ENCODE measurements around the gene PRSS57. TPM values are rescaled to one million over a fixed set of nuclear protein-coding genes. Genes with fewer than 3 reads are reported as not detected.

PRSS57 gene
- total and polyA plus RNA-seq, 9 donors, result 0.07 to 0.33 TPM; not detected in 7

DNA sequence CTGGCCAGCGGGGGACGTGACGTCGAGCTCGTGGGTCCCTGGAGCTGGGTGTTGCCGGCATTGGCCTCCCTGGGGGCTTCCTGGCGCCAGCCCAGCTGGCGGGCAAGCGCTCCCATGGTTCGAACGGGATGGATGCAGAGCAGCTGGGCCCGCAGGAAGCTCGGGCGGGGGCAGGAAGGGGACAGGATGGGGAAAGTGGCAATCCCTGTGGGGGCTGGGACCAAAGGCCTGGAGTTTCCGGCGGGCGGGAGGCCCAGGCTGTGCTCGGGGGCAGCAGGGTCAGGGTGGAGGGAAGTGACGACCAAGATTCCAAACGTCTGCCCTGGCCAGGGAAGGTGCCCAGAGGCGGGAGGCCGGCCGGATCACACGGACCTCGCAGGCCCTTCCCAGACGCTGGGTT lies 32.8 kb upstream of the PRSS57 start:
- Histone ChIP-seq H3K9me3 (no peaks in the 10 kb centered on the region), H3K27me3 (no peaks in the 10 kb centered on the region), H3K4me3 (no peak overlapping the region), H3K27ac (peak overlapping the region in 1 of 2 donors; percentile 6), H3K36me3 (no peaks in the 10 kb centered on the region), H3K4me1 (ENCODE audit: insufficient read depth) (no peaks in the 10 kb centered on the region)
- intact Hi-C loops (cut with DNase I), result no loop called here
- peak in 3 of 5 donors; percentile 14 to 59 (median 56) for DNase-seq
- WGBS, 3 donors, result 71 to 79% (median 72%) methylated on average over 24 to 26 of the region's 26 CpGs
- no peak for TF ChIP-seq POLR2A (IDR thresholded peaks at IDR 0.05)
- TF ChIP-seq CTCF (IDR thresholded peaks at IDR 0.05), result no peak
- TF ChIP-seq EP300 (IDR thresholded peaks at IDR 0.05), result no peak

- TF ChIP-seq POLR2A (IDR thresholded peaks at IDR 0.05), result no peak
- no peak for TF ChIP-seq EP300 (IDR thresholded peaks at IDR 0.05)
- TF ChIP-seq CTCF (IDR thresholded peaks at IDR 0.05), result no peak
- Histone ChIP-seq H3K27me3 (no peaks in the 10 kb centered on the region), H3K9me3 (no peaks in the 10 kb centered on the region), H3K4me1 (ENCODE audit: insufficient read depth) (peaks cover 2% of the 10 kb centered on the region), H3K4me3 (no peak overlapping the region), H3K27ac (peak overlapping the region in 1 of 2 donors; percentile 6), H3K36me3 (no peaks in the 10 kb centered on the region)
- WGBS, 3 donors, result 74 to 80% (median 77%) methylated on average over 43 of the region's 43 CpGs
- intact Hi-C loops (cut with DNase I), result no loop called here
- DNase-seq, result peak in 1 of 5 donors; percentile 40
These were observed 32.0 kb upstream of the PRSS57 start for GRCh38 chr19:726993-727956.

DNA sequence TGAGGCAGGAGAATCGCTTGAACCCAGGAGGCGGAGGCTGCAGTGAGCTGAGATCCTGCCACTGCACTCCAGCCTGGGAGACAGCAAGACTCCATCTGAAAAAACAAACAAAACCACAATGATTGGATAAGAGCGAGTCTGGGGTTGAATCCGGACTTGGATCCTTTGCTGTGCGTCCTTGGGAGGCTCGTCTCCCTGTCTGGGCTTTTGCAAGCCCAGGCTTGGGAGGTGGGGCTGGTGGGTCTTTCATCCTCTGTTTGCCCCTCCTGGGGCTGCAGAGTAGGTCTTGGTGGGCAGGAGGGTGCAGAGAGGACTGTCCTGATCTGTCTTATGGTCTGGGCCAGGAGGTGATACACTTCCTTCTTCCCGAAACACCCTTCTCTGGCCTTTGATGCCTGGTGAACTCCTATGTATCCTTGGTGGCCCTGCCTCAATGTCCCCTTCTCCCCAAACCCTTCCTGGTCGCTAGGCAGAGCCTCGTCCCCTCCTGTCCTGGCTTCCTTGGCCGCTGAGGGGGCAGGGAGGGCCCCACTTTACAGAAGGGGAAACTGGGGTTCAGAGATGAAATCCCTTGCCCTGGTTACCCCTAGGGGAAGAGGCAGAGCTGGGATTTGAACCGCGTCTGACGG lies 30.3 kb upstream of the PRSS57 start:
- 86 to 90% (median 87%) methylated on average over 13 of the region's 13 CpGs for WGBS, 3 donors
- Histone ChIP-seq H3K27ac (no peak overlapping the region), H3K9me3 (no peaks in the 10 kb centered on the region), H3K27me3 (no peaks in the 10 kb centered on the region), H3K36me3 (no peaks in the 10 kb centered on the region), H3K4me1 (ENCODE audit: insufficient read depth) (peaks cover 5% of the 10 kb centered on the region), H3K4me3 (no peak overlapping the region)
- TF ChIP-seq EP300 (IDR thresholded peaks at IDR 0.05) (no peak), CTCF (IDR thresholded peaks at IDR 0.05) (no peak), POLR2A (IDR thresholded peaks at IDR 0.05) (no peak)
- no peak for DNase-seq
- intact Hi-C loops (cut with DNase I), result no loop called here

GRCh38 chr19:723714-724113 lies 28.5 kb upstream of the PRSS57 start:
- WGBS, 3 donors, result 85 to 92% (median 87%) methylated on average over 18 of the region's 18 CpGs
- TF ChIP-seq CTCF (IDR thresholded peaks at IDR 0.05) (no peak), EP300 (IDR thresholded peaks at IDR 0.05) (no peak), POLR2A (IDR thresholded peaks at IDR 0.05) (no peak)
- no peaks in the 10 kb centered on the region for H3K27me3 ChIP-seq

More at GRCh38 chr19:723714-724113, 28.5 kb upstream of the PRSS57 start:
- Histone ChIP-seq H3K36me3 (no peaks in the 10 kb centered on the region), H3K4me3 (no peak overlapping the region), H3K9me3 (no peaks in the 10 kb centered on the region), H3K4me1 (ENCODE audit: insufficient read depth) (peaks cover 15% of the 10 kb centered on the region), H3K27ac (peak overlapping the region in 1 of 2 donors; percentile 7)
- intact Hi-C loops (cut with DNase I), result loop anchor here in 1 of 4 donors (5.0 kb wide), 1 partner anchor 46 kb away; the partner anchor contains the start of gene FSTL3
- DNase-seq, result no peak
